Mucosa of rectum (tissue), 2 donors: ENCODE measurements around the gene CIAO3.
"Not testable (repeated sequence)": the region's sequence is repeated elsewhere in the genome, so short reads cannot be mapped to it uniquely, and the experiment has no call there.

Source experiments
- H3K27ac ChIP-seq, 2 donors: one replicate each; pipeline ENCODE4 v1.7.0; 2013; ENCODE audit warnings: inconsistent platforms in 2 of 2, low read depth in 2 of 2, low read length in 2 of 2
- H3K27me3 ChIP-seq, 2 donors: one replicate each; pipeline ENCODE4 v1.7.0; 2013; ENCODE audit warnings: low read length in 2 of 2; ENCODE audit not compliant: control insufficient read depth in 2 of 2, insufficient read depth in 2 of 2
- H3K36me3 ChIP-seq, 2 donors: one replicate each; pipeline ENCODE4 v1.7.0; 2013; ENCODE audit warnings: low read length in 2 of 2; ENCODE audit not compliant: control insufficient read depth in 2 of 2, insufficient read depth in 2 of 2
- H3K4me1 ChIP-seq, 2 donors: one replicate each; pipeline ENCODE4 v1.7.0; 2013; ENCODE audit warnings: low read length in 2 of 2, mild to moderate bottlenecking in 1 of 2; ENCODE audit not compliant: control insufficient read depth in 2 of 2, insufficient read depth in 2 of 2
- H3K4me3 ChIP-seq, 2 donors: one replicate each; pipeline ENCODE4 v1.7.0; 2013; ENCODE audit warnings: low read length in 2 of 2
- H3K9ac ChIP-seq, 2 donors: one replicate each; pipeline ENCODE4 v1.7.0; 2013; ENCODE audit warnings: low read length in 2 of 2, low read depth in 1 of 2, mild to moderate bottlenecking in 1 of 2
- H3K9me3 ChIP-seq, 2 donors: one replicate each; pipeline ENCODE4 v1.7.0; 2013; ENCODE audit warnings: low read length in 2 of 2; ENCODE audit not compliant: control insufficient read depth in 2 of 2
- donor health status: healthy.
- donor health status: Normal muscosa, but diverticular disease.

CIAO3 gene

DNA sequence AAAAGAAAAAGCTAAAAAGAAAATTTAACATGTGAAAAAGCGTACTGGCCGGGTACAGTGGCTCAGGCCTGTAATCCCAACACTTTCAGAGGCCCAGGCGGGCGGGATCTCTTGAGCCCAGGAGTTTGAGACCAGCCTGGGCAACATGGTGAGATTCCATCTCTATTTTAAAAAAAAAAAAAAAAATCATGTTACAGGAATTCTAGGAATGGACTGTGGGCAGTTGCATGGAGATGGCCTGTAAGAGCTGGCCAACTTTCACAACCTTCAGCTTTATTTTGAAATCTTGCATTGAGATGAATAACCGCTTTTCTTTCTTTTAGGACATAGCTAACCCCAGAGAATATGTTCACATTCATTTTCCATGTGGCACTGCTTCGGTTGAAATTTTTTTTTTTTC, 8.2 kb upstream of the CIAO3 start:
- Histone ChIP-seq H3K4me1 (no peaks in the 10 kb centered on the region), H3K9me3 (no peaks in the 10 kb centered on the region), H3K27ac (no peak overlapping the region), H3K9ac (no peak overlapping the region), H3K36me3 (no peaks in the 10 kb centered on the region), H3K4me3 (no peak overlapping the region), H3K27me3 (peaks cover 10% of the 10 kb centered on the region in 2 donors)

DNA sequence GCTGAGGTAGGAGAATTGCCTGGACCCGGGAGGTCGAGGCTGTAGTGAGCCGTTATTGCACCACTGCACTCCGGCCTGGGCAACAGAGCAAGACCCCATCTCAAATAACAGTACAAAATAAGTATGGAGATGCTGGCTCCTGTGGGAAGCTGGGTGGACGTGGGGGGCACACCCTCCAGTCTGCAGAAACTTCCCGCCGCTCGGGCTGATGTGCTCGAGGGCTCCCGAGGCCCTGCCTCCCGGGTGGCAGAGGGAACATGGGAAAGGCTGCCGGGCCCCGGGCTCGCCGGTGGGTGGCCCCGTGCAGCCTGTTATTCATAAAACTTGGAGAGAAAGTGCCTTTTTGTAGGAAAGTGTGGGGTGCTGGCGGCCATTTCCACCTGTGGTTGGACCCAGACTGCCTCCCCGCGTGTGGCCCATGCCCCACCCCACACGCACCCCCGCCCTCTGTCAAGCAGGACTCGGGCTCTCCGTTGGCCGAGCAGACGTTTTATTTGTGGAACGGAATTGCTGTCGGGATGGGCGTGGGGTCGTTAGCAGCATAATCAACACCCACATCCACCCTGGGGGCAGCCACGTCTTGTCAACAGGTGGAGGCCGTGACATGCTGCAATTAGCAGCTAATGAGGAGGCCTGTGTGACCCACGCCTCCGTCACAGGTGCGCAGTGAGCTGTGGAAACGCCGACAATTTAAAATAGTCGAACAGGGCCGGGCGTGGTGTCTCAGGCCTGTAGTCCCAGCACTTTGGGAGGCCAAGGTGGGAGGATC, 7.4 kb upstream of the CIAO3 start:
- no peaks in the 10 kb centered on the region for H3K4me1 ChIP-seq
- H3K9me3 ChIP-seq = no peaks in the 10 kb centered on the region
- no peak overlapping the region for H3K4me3 ChIP-seq

DNA sequence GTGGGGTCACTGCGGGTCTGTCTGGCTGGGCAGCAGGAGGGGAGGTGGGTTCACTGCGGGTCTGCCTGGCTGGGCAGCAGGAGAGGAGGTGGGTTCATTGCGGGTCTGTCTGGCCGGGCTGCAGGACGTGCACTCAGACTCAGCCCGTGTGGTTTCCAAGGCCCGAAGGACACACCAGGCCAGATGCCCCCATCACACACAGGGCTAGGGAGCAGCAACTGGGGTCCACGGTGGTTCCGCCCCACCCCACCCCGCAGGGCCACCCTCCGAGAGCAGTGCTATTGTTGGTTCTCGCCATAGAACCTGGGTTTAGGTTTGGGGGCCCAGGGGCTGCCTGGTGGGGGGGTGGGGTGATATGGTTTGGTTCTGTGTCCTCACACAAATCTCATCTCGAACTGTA, 5.8 kb upstream of the CIAO3 start:
- Histone ChIP-seq H3K27me3 (no peaks in the 10 kb centered on the region), H3K9ac (no peak overlapping the region), H3K27ac (no peak overlapping the region), H3K36me3 (no peaks in the 10 kb centered on the region), H3K4me1 (no peaks in the 10 kb centered on the region), H3K4me3 (no peak overlapping the region), H3K9me3 (no peaks in the 10 kb centered on the region)

More for the DNA sequence above, 7.4 kb upstream of the CIAO3 start:
- Histone ChIP-seq H3K27ac (no peak overlapping the region), H3K9ac (no peak overlapping the region), H3K27me3 (peaks cover 5 to 6% of the 10 kb centered on the region in 2 donors), H3K36me3 (no peaks in the 10 kb centered on the region)

DNA sequence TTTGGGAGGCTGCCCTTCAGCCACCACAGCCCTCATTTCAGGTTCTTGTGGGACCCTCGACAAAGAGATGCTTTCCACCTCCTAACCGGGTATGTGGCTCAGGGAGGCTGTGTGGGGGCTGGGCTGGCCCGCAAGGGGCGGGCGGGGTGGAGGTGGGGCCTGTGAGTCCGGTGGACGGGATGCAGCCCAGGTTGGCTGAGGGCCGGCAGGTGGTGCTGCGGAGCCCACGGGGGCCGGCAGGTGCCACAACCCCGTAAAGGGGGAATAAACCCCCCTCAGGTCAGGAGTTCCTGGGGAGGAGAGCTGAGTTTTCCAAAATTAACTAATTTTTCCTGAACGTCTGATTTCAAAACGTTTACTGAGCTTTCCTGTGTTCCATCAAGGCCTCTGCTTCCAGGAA, 4.9 kb upstream of the CIAO3 start:
- no peaks in the 10 kb centered on the region for H3K36me3 ChIP-seq
- no peak overlapping the region for H3K4me3 ChIP-seq
- no peak overlapping the region for H3K9ac ChIP-seq
- no peak overlapping the region for H3K27ac ChIP-seq
- peaks cover 0 to 3% of the 10 kb centered on the region in 2 donors for H3K4me1 ChIP-seq
- H3K27me3 ChIP-seq = no peaks in the 10 kb centered on the region
- no peaks in the 10 kb centered on the region for H3K9me3 ChIP-seq

DNA sequence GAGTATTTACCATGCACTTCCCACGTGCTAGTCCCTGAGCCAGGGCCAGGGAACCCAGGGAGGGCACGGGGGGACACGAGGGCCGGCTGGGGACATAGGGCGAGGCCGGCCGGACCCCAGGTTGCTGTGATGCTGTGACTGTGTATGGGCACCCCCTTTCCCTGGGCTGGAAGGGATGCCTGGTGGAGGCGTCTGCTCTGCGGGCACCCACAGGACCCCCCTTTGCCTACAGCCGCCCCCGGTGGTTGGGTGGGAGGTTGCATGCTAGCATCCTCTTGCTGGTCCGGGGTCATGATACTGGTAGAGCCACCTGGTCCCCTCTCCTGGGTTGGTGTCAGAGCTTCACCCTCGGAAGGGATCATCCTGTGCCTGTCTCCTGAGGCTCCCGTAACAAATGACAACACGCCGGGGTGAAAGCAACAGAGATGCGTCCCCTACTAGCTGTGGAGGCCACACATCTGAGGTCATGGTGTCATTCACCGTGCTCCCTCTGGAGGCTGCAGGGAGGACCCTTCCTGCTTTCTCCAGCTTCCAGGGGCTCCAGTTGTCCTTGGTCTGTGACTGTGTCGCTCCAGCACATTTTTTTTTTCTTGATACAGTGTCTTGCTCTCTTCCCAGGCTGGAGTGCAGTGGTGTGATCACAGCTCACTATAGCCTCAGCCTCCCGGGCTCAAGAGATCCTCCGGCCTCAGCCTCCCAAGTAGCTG, 3.1 kb upstream of the CIAO3 start:
- no peaks in the 10 kb centered on the region for H3K36me3 ChIP-seq
- H3K9ac ChIP-seq = no peak overlapping the region
- no peak overlapping the region for H3K27ac ChIP-seq
- no peak overlapping the region for H3K4me3 ChIP-seq
- no peaks in the 10 kb centered on the region for H3K9me3 ChIP-seq
- peaks cover 8 to 9% of the 10 kb centered on the region in 2 donors for H3K4me1 ChIP-seq
- no peaks in the 10 kb centered on the region for H3K27me3 ChIP-seq

DNA sequence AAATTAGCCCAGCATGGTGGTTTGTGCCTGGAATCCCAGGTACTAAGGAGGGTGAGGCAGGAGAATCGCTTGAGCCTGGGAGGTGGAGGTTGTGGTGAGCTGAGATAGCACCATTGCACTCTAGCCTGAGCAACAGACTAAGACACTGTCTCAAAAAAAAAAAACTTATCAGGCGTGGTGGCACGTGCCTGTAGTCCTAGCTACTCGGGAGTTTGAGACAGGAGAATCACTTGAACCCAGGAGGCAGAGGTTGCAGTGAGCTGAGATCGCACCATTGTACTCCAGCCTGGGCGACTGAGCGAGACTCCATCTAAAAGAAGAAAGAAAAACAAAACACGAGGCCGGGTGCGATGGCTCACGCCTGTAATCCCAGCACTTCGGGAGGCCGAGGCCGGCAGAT, 2.1 kb upstream of the CIAO3 start:
- not testable (repeated sequence) for H3K9ac ChIP-seq, H3K4me3 ChIP-seq, H3K36me3 ChIP-seq, H3K27me3 ChIP-seq, H3K4me1 ChIP-seq, H3K9me3 ChIP-seq, H3K27ac ChIP-seq

DNA sequence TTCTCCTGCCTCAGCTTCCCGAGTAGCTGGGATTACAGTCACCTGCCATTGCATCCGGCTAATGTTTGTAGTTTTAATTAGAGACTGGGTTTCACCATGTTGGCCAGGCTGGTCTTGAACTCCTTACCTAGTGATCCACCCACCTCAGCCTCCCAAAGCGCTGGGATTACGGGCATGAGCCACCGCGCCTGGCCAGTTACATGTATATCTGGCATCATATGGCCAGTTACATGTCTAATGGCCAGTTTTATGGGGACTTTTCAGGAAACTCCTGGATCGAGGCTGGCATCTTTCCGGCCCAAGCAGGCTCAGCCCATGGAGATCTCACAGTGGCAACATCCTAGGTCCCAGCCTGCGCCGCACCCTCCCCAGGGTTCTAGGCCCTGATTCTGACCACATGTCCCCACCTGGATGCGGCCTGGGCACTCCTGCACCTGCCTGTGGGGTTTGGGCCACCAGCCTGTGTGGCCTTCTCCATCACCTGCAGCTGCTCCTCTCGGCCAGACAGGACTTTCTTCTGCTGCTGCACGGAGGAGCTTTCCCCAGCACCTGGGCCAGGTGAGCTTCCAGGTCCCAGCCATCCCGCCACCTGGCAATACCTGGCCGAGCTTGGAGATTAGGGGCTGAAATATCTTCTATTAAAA, 1.3 kb upstream of the CIAO3 start:
- H3K9ac ChIP-seq = no peak overlapping the region
- H3K9me3 ChIP-seq = no peaks in the 10 kb centered on the region
- H3K4me3 ChIP-seq = no peak overlapping the region
- peaks cover 5 to 8% of the 10 kb centered on the region in 2 donors for H3K36me3 ChIP-seq
- H3K4me1 ChIP-seq = peaks cover 8 to 9% of the 10 kb centered on the region in 2 donors
- no peak overlapping the region for H3K27ac ChIP-seq
- H3K27me3 ChIP-seq = no peaks in the 10 kb centered on the region

DNA sequence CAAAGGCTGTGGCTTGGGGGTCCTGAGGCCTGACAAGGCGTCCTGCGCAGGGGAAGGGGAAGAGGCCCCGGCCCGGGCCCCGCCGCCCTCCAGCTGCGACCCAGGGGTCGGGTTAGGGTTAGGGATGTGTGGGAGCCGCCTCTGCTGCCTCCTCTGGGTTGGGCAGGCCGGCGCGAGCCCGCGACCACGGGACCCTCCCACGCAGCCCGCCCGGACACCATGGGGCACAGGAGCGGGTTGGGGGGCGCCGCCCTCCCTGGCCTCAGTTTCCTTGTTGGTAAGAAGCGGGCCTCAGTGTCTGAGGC, 386 bp downstream of the CIAO3 start:
- Histone ChIP-seq H3K27ac (peak overlapping the region; percentile 82 to 88), H3K4me3 (peak overlapping the region; percentile 80 to 86), H3K36me3 (peaks cover 13 to 23% of the 10 kb centered on the region in 2 donors), H3K27me3 (no peaks in the 10 kb centered on the region), H3K9me3 (no peaks in the 10 kb centered on the region), H3K4me1 (peaks cover 8 to 9% of the 10 kb centered on the region in 2 donors), H3K9ac (peak overlapping the region; percentile 76 to 89)

DNA sequence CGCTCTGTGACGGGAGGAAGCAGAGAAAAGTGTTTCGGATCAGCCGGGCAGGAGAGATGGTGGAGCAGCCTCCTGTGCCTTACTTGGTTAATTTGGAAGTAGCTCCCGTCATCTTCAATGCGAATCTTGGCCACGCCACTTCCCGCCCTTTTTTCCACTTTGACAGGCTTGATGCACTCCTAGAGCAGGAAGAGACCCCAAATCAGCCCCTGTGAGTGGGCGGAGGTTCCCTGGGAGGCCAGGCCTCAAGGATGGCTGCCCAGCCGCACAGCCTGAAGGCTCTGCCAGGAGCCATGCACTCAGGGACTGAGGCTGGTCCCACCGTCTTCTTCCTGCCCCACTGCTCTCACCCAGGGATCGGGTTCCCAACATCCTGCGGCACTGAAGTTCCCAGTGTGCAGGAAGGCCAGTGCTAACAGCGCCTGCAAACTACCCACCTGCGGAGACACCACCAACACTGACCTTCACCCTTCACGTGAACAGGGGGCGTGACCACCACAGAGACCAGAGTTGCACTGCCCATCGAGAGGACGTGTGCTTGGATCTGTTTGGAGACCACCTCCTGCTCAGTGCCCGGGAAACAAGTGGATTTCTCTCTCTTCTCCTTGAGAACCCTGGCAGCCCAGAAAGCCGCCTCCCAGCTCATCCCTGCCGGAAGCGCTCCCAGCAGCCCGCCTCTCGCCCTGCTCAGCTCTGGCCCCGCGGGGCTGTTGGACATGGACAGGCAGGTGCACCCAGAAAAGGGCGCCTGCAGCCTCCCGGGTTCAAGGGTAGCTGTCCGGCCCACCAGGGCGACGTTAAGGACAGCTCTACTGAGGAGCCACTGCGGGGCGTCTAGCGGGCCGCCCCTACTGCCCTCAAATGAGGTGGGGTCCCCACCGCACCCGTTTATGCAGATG, 988 bp downstream of the CIAO3 start:
- no peak overlapping the region for H3K27ac ChIP-seq
- H3K27me3 ChIP-seq = no peaks in the 10 kb centered on the region
- peak overlapping the region; percentile 76 to 89 for H3K9ac ChIP-seq
- peaks cover 8 to 9% of the 10 kb centered on the region in 2 donors for H3K4me1 ChIP-seq
- H3K4me3 ChIP-seq = peak overlapping the region; percentile 80 to 86
- no peaks in the 10 kb centered on the region for H3K9me3 ChIP-seq
- H3K36me3 ChIP-seq = peaks cover 16 to 25% of the 10 kb centered on the region in 2 donors
